Parathyroid adenoma (tissue), 2 donors: ENCODE measurements around the gene PTPRD.
"Not testable (repeated sequence)": the region's sequence is repeated elsewhere in the genome, so short reads cannot be mapped to it uniquely, and the experiment has no call there.

ENCODE experiments used
- H2AFZ ChIP-seq: fragments of 300-600 bp; sonication (generic); one replicate; pipeline ENCODE4 v1.7.0; 2017; ENCODE audit warnings: antibody characterized with exemption, mild to moderate bottlenecking
- H3K27ac ChIP-seq: fragments of 300-600 bp; sonication (generic); one replicate; pipeline ENCODE4 v1.7.0; 2017
- H3K27me3 ChIP-seq: fragments of 300-600 bp; sonication (generic); one replicate; pipeline ENCODE4 v1.7.0; 2017; ENCODE audit warnings: low read length; ENCODE audit not compliant: control insufficient read depth, insufficient read depth
- H3K36me3 ChIP-seq: fragments of 300-600 bp; sonication (generic); one replicate; pipeline ENCODE4 v1.7.0; 2017; ENCODE audit warnings: low read length; ENCODE audit not compliant: control insufficient read depth, insufficient read depth
- H3K4me1 ChIP-seq: fragments of 300-600 bp; sonication (generic); one replicate; pipeline ENCODE4 v1.7.0; 2017; ENCODE audit warnings: control low read depth
- H3K4me2 ChIP-seq: fragments of 300-600 bp; sonication (generic); one replicate; pipeline ENCODE4 v1.7.0; 2017; ENCODE audit warnings: low read length
- H3K4me3 ChIP-seq: fragments of 300-600 bp; sonication (generic); one replicate; pipeline ENCODE4 v1.7.0; 2017; ENCODE audit warnings: low read depth, low read length
- H3K79me2 ChIP-seq: fragments of 300-600 bp; sonication (generic); one replicate; pipeline ENCODE4 v1.7.0; 2017; ENCODE audit warnings: control low read depth
- H3K9ac ChIP-seq: fragments of 300-600 bp; sonication (generic); one replicate; pipeline ENCODE4 v1.7.0; 2017; ENCODE audit warnings: mild to moderate bottlenecking
- H3K9me3 ChIP-seq: fragments of 300-600 bp; sonication (generic); one replicate; pipeline ENCODE4 v1.7.0; 2017; ENCODE audit warnings: low read length; ENCODE audit not compliant: control insufficient read depth
- CTCF ChIP-seq: fragments of 300-600 bp; sonication (generic); IDR thresholded peaks from one replicate; pipeline ENCODE4 v1.7.0; 2017; ENCODE audit warnings: antibody characterized with exemption, mild to moderate bottlenecking
- donor health status: primary hyperparathyroidism.

The PTPRD gene

GRCh38 chr9:10371824-10372223 is 241.0 kb downstream of the PTPRD start:
- Histone ChIP-seq H3K36me3 (no peaks in the 10 kb centered on the region), H3K9ac (no peak overlapping the region), H3K4me2 (no peak overlapping the region), H3K79me2 (no peaks in the 10 kb centered on the region), H3K4me3 (no peak overlapping the region), H2AFZ (no peak overlapping the region), H3K27ac (no peak overlapping the region), H3K27me3 (no peaks in the 10 kb centered on the region), H3K4me1 (no peaks in the 10 kb centered on the region), H3K9me3 (no peaks in the 10 kb centered on the region)
- TF ChIP-seq CTCF = no peak

- no peak for TF ChIP-seq CTCF
- Histone ChIP-seq H3K9me3 (no peaks in the 10 kb centered on the region), H3K27me3 (no peaks in the 10 kb centered on the region), H3K9ac (no peak overlapping the region), H3K4me2 (no peak overlapping the region), H3K4me3 (no peak overlapping the region), H2AFZ (no peak overlapping the region), H3K27ac (no peak overlapping the region), H3K36me3 (no peaks in the 10 kb centered on the region), H3K79me2 (no peaks in the 10 kb centered on the region), H3K4me1 (no peaks in the 10 kb centered on the region)
These were observed 246.5 kb downstream of the PTPRD start for GRCh38 chr9:10366171-10366779.

- Histone ChIP-seq H3K27me3 (no peaks in the 10 kb centered on the region), H3K4me3 (no peak overlapping the region), H3K36me3 (no peaks in the 10 kb centered on the region), H3K4me1 (no peaks in the 10 kb centered on the region), H3K79me2 (no peaks in the 10 kb centered on the region), H2AFZ (no peak overlapping the region), H3K9me3 (no peaks in the 10 kb centered on the region), H3K9ac (no peak overlapping the region), H3K27ac (no peak overlapping the region), H3K4me2 (no peak overlapping the region)
- TF ChIP-seq CTCF = no peak
These were observed 258.2 kb downstream of the PTPRD start for GRCh38 chr9:10354591-10354990.

GRCh38 chr9:10345621-10346020 is 267.2 kb downstream of the PTPRD start:
- not testable (repeated sequence) for H3K79me2 ChIP-seq, H3K4me1 ChIP-seq, H3K4me2 ChIP-seq, H2AFZ ChIP-seq, H3K4me3 ChIP-seq, H3K27me3 ChIP-seq, H3K9me3 ChIP-seq, H3K9ac ChIP-seq, H3K36me3 ChIP-seq, H3K27ac ChIP-seq

- no peak for TF ChIP-seq CTCF
- H3K27me3 ChIP-seq = no peaks in the 10 kb centered on the region
- H3K9ac ChIP-seq = no peak overlapping the region
- H3K4me1 ChIP-seq = no peaks in the 10 kb centered on the region
- no peaks in the 10 kb centered on the region for H3K9me3 ChIP-seq
- H3K4me3 ChIP-seq = no peak overlapping the region
- H3K79me2 ChIP-seq = no peaks in the 10 kb centered on the region
- no peak overlapping the region for H2AFZ ChIP-seq
- no peak overlapping the region for H3K4me2 ChIP-seq
- H3K36me3 ChIP-seq = no peaks in the 10 kb centered on the region
- H3K27ac ChIP-seq = no peak overlapping the region
These were observed 271.7 kb downstream of the PTPRD start for GRCh38 chr9:10341057-10341456.
